Cardiac fibroblast (primary cell): ENCODE measurements around the gene DUS1L.

Experiments
- DNase-seq, 2 donors: peaks; one replicate each; pipeline versions ENCODE4 v3.0.0 to v3.0.0-alpha.2; 2010; ENCODE audit warnings: low read depth in 2 of 2
- H3K4me3 ChIP-seq, 2 donors: replicated peaks in 1 of 2; 1 replicate in 1 of 2; 2 replicates in 1 of 2; pipeline ENCODE4 v1.5.1; 2011; ENCODE audit warnings: low read depth in 2 of 2, low read length in 2 of 2, mild to moderate bottlenecking in 2 of 2, moderate library complexity in 1 of 2
- CTCF ChIP-seq: IDR thresholded peaks from one replicate; pipeline ENCODE4 v1.5.1; 2011; ENCODE audit warnings: low read depth, mild to moderate bottlenecking, low read length, inconsistent platforms

The DUS1L gene

GRCh38 chr17:82083533-82084359, 18.1 kb upstream of the DUS1L start:
- H3K4me3 ChIP-seq, result no peak overlapping the region
- TF ChIP-seq CTCF, result no peak
- no peak for DNase-seq

DNA sequence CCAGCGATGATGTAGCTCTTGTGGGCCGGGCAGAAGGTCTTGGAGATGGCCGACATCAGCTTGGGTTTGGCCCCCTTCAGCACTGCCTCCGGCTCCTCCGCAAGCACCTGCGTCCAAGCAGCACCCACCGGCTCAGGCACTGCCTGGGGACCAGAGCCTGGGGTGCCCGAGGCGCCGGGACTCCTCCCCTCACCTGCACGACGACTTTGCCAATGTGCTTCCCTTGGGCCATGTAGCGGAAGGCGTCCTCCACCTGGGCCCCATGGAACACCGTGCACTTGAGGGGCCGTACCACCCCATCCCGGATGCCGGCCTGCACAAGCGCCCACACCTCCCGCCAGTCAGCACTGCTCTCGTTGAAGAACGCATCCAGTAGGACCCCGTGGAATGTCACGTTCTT, 17.4 kb upstream of the DUS1L start:
- no peak for DNase-seq
- H3K4me3 ChIP-seq, result no peak overlapping the region
- TF ChIP-seq CTCF, result no peak

GRCh38 chr17:82082456-82082855, 16.9 kb upstream of the DUS1L start:
- no peak overlapping the region for H3K4me3 ChIP-seq
- no peak for TF ChIP-seq CTCF
- no peak for DNase-seq

- no peak for TF ChIP-seq CTCF
- no peak for DNase-seq
Observed at GRCh38 chr17:82081966-82082365, 16.4 kb upstream of the DUS1L start.

DNA sequence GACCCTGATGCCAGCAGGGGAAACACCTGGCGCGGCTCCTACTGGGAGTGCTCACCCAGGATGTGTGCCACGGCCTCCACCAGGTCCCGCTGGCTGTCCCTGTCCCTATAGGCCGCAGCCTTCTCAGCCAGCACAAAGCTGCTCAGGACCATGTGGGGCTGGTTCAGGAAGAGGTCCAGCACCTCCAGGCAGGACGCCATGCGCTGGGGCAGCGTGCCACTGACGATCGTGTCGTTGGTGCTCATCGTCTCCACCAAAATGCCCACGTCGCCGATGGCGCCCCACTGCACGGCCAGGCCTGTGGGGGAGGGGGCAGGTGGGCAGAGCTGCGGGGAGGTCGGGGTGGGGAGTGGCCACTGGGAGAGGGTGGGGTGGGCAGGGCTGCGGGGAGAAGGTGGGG, 15.9 kb upstream of the DUS1L start:
- TF ChIP-seq CTCF, result no peak
- no peak overlapping the region for H3K4me3 ChIP-seq
- no peak for DNase-seq

More at GRCh38 chr17:82081966-82082365, 16.4 kb upstream of the DUS1L start:
- no peak overlapping the region for H3K4me3 ChIP-seq

- no peak for TF ChIP-seq CTCF
- DNase-seq, result no peak
- no peak overlapping the region for H3K4me3 ChIP-seq
Observed at GRCh38 chr17:82080789-82081464, 15.3 kb upstream of the DUS1L start.
